CD14-positive monocyte (primary cell): ENCODE data around the gene MORC4. TPM values are rescaled to one million over a fixed set of nuclear protein-coding genes. Genes with fewer than 3 reads are reported as not detected.
"Not testable (repeated sequence)": the region's sequence is repeated elsewhere in the genome, so short reads cannot be mapped to it uniquely, and the experiment has no call there.

Source experiments
- DNase-seq, 3 donors: peaks; one replicate each; pipeline ENCODE4 v3.0.0-alpha.2; 2011 to 2022
- H2AFZ ChIP-seq: 2 replicates; pipeline ENCODE4 v1.6.0; 2012; ENCODE audit warnings: mild to moderate bottlenecking, low read depth, low read length, inconsistent platforms; ENCODE audit not compliant: insufficient read depth, poor library complexity, severe bottlenecking
- H3K27ac ChIP-seq, 2 donors: 1 replicate in 1 of 2; 2 replicates in 1 of 2; pipeline ENCODE4 v1.5.1; 2012 to 2013; ENCODE audit warnings: low read length in 2 of 2, control low read depth in 1 of 2, inconsistent platforms in 1 of 2, low read depth in 1 of 2, mild to moderate bottlenecking in 1 of 2
- H3K27me3 ChIP-seq, 2 donors: one replicate each; pipeline versions ENCODE4 v1.6.0 to v1.6.1; 2011 to 2013; ENCODE audit warnings: low read length in 2 of 2; ENCODE audit not compliant: control insufficient read depth in 2 of 2, insufficient read depth in 2 of 2
- H3K36me3 ChIP-seq, 2 donors: replicated peaks in 1 of 2; 1 replicate in 1 of 2; 2 replicates in 1 of 2; pipeline versions ENCODE4 v1.5.1 to v1.6.1; 2012 to 2013; ENCODE audit warnings: low read length in 2 of 2, control low read depth in 1 of 2, inconsistent platforms in 1 of 2, mild to moderate bottlenecking in 1 of 2; ENCODE audit not compliant: insufficient read depth in 2 of 2, control insufficient read depth in 1 of 2
- H3K4me1 ChIP-seq, 2 donors: 1 replicate in 1 of 2; 2 replicates in 1 of 2; pipeline versions ENCODE4 v1.5.1 to v1.6.1; 2012 to 2013; ENCODE audit warnings: low read length in 2 of 2, control low read depth in 1 of 2, inconsistent platforms in 1 of 2, mild to moderate bottlenecking in 1 of 2, moderate library complexity in 1 of 2; ENCODE audit not compliant: insufficient read depth in 2 of 2, control insufficient read depth in 1 of 2
- H3K4me2 ChIP-seq: replicated peaks from 2 replicates; pipeline ENCODE3; 2012; ENCODE audit warnings: low read length, moderate library complexity, mild to moderate bottlenecking; ENCODE audit not compliant: poor library complexity, severe bottlenecking; ENCODE audit errors: extremely low read depth
- H3K4me3 ChIP-seq, 3 experiments: fragments of 200-600 bp in 1 of 3; sonication (generic) in 1 of 3; replicated peaks in 1 of 3; 1 replicate in 2 of 3; 2 replicates in 1 of 3; pipeline ENCODE4 v1.5.1; 2011 to 2013; ENCODE audit warnings: low read length in 3 of 3, mild to moderate bottlenecking in 3 of 3, control low read depth in 2 of 3, low read depth in 2 of 3, inconsistent platforms in 1 of 3, moderate library complexity in 1 of 3
- H3K79me2 ChIP-seq: 2 replicates; pipeline ENCODE4 v1.6.0; 2012; ENCODE audit warnings: mild to moderate bottlenecking, control low read depth, inconsistent platforms, low read length, moderate library complexity; ENCODE audit not compliant: insufficient read depth
- H3K9ac ChIP-seq: 2 replicates; pipeline ENCODE4 v1.6.0; 2017; ENCODE audit warnings: low read length, mild to moderate bottlenecking; ENCODE audit not compliant: insufficient read depth, poor library complexity, severe bottlenecking
- H3K9me3 ChIP-seq, 2 donors: replicated peaks in 1 of 2; 1 replicate in 1 of 2; 2 replicates in 1 of 2; pipeline versions ENCODE4 v1.5.1 to v1.6.1; 2012 to 2013; ENCODE audit warnings: low read length in 2 of 2, control low read depth in 1 of 2; ENCODE audit not compliant: control insufficient read depth in 1 of 2, insufficient read depth in 1 of 2
- H4K20me1 ChIP-seq: 2 replicates; pipeline ENCODE4 v1.6.0; 2012; ENCODE audit warnings: mild to moderate bottlenecking, low read length, control low read depth, moderate library complexity; ENCODE audit not compliant: insufficient read depth
- H3K27ac Mint-ChIP-seq, 7 donors: one replicate each; pipeline ENCODE4 v1.8.0; 2020; ENCODE audit warnings: mild to moderate bottlenecking in 7 of 7, mixed read lengths in 7 of 7, moderate library complexity in 6 of 7, inconsistent platforms in 2 of 7
- H3K27me3 Mint-ChIP-seq, 3 donors: one replicate each; pipeline ENCODE4 v1.8.0; 2021 to 2022; ENCODE audit warnings: low read depth in 3 of 3, mild to moderate bottlenecking in 3 of 3, mixed read lengths in 3 of 3, moderate library complexity in 3 of 3, inconsistent platforms in 1 of 3
- H3K36me3 Mint-ChIP-seq, 2 donors: one replicate each; pipeline ENCODE4 v1.8.0; 2020; ENCODE audit warnings: mixed read lengths in 2 of 2, inconsistent platforms in 1 of 2, mild to moderate bottlenecking in 1 of 2
- H3K4me1 Mint-ChIP-seq: one replicate; pipeline ENCODE4 v1.8.0; 2020; ENCODE audit warnings: mild to moderate bottlenecking, mixed read lengths
- H3K4me3 Mint-ChIP-seq, 2 donors: one replicate each; pipeline ENCODE4 v1.8.0; 2020; ENCODE audit warnings: mild to moderate bottlenecking in 2 of 2, mixed read lengths in 2 of 2, moderate library complexity in 1 of 2
- H3K9me3 Mint-ChIP-seq, 7 donors: one replicate each; pipeline ENCODE4 v1.8.0; 2020 to 2022; ENCODE audit warnings: mixed read lengths in 7 of 7, mild to moderate bottlenecking in 6 of 7, moderate library complexity in 6 of 7, inconsistent platforms in 2 of 7
- CTCF ChIP-seq: fragments of 200-600 bp; IDR thresholded peaks from one replicate; pipeline ENCODE4 v1.8.0; 2022; ENCODE audit warnings: antibody characterized with exemption, mild to moderate bottlenecking
- WGBS: methylation state at CpG from one replicate; pipeline ENCODE4 v1.1.5; 2013; ENCODE audit warnings: missing lambda C conversion rate; ENCODE audit not compliant: insufficient coverage; 5-methylcytosine and 5-hydroxymethylcytosine counted together
- intact Hi-C, 2 donors: fragments of 100-400 bp; cut with micrococcal nuclease; formaldehyde crosslinking; loops; one replicate each; pipeline versions ENCODE4 v1.15.0 to v1.15.1; 2023
- polyA plus RNA-seq, 3 donors: library from polyadenylated mRNA; depleted of rRNA in 1 of 3; unstranded in 2 of 3; stranded (reverse) in 1 of 3; fragments of 300-500 nt in 2 of 3; fragments of >200 nt in 1 of 3; fragmentation: Illumina TruSeq in 2 of 3; gene quantifications; 1 replicate in 2 of 3; 2 replicates in 1 of 3; pipeline ENCODE4 v1.2.3, GENCODE V29; 2012 to 2021

The MORC4 gene
- polyA plus RNA-seq, 3 donors, result 0.06 to 0.23 (median 0.10) TPM

GRCh38 chrX:106973433-106974149 is 26.4 kb downstream of the MORC4 start:
- H3K4me3 ChIP-seq, result no peak overlapping the region
- no peaks in the 10 kb centered on the region for H3K9me3 ChIP-seq
- no peak for TF ChIP-seq CTCF
- no peaks in the 10 kb centered on the region for H3K36me3 ChIP-seq
- no peak overlapping the region for H3K4me2 ChIP-seq
- intact Hi-C loops, result no loop called here
- no peaks in the 10 kb centered on the region for H4K20me1 ChIP-seq
- Mint-ChIP-seq H3K4me3 (no peak overlapping the region), H3K27ac (no peak overlapping the region), H3K27me3 (peaks cover 0 to 2% (median 2%) of the 10 kb centered on the region in 3 donors), H3K9me3 (peaks cover 0 to 5% (median 4%) of the 10 kb centered on the region in 7 donors), H3K36me3 (no peaks in the 10 kb centered on the region), H3K4me1 (no peaks in the 10 kb centered on the region)
- DNase-seq, result no peak
- H3K79me2 ChIP-seq, result no peaks in the 10 kb centered on the region
- no peak overlapping the region for H2AFZ ChIP-seq
- H3K27ac ChIP-seq, result no peak overlapping the region
- no peaks in the 10 kb centered on the region for H3K4me1 ChIP-seq
- H3K27me3 ChIP-seq, result no peaks in the 10 kb centered on the region
- no peak overlapping the region for H3K9ac ChIP-seq
- WGBS, result no CpG with 5 or more reads among the region's 5 CpGs

- no peak overlapping the region for H2AFZ ChIP-seq
- no peak overlapping the region for H3K4me2 ChIP-seq
- H3K4me1 Mint-ChIP-seq, result no peaks in the 10 kb centered on the region
- no peak overlapping the region for H3K9ac ChIP-seq
- no peak for DNase-seq
- intact Hi-C loops, result no loop called here
- H3K9me3 Mint-ChIP-seq, result peaks cover under 1 to 7% (median 4%) of the 10 kb centered on the region in 7 donors
- H3K36me3 Mint-ChIP-seq, result no peaks in the 10 kb centered on the region
- no peaks in the 10 kb centered on the region for H4K20me1 ChIP-seq
- H3K4me3 ChIP-seq, result no peak overlapping the region
- H3K27ac Mint-ChIP-seq, result no peak overlapping the region
- no peaks in the 10 kb centered on the region for H3K27me3 ChIP-seq
- H3K4me3 Mint-ChIP-seq, result no peak overlapping the region
- no peaks in the 10 kb centered on the region for H3K79me2 ChIP-seq
- no peak for TF ChIP-seq CTCF
- H3K27me3 Mint-ChIP-seq, result peaks cover 0 to 2% (median 2%) of the 10 kb centered on the region in 3 donors
- H3K9me3 ChIP-seq, result no peaks in the 10 kb centered on the region
- H3K27ac ChIP-seq, result no peak overlapping the region
- no peaks in the 10 kb centered on the region for H3K36me3 ChIP-seq
- no peaks in the 10 kb centered on the region for H3K4me1 ChIP-seq
Measured at GRCh38 chrX:106972896-106973295, 27.1 kb downstream of the MORC4 start.

- H3K27ac Mint-ChIP-seq, intact Hi-C loops, H3K9me3 ChIP-seq: not testable (repeated sequence)
Measured at GRCh38 chrX:106966547-106966946, 33.5 kb downstream of the MORC4 start.

More at GRCh38 chrX:106966547-106966946, 33.5 kb downstream of the MORC4 start:
- not testable (repeated sequence) for H3K4me3 ChIP-seq, H3K27me3 Mint-ChIP-seq, H3K36me3 ChIP-seq, H3K4me1 Mint-ChIP-seq, H3K4me3 Mint-ChIP-seq, H3K4me1 ChIP-seq, H3K36me3 Mint-ChIP-seq, H3K27me3 ChIP-seq, H3K27ac ChIP-seq, H3K9ac ChIP-seq, H3K79me2 ChIP-seq, DNase-seq, H2AFZ ChIP-seq, H4K20me1 ChIP-seq, H3K9me3 Mint-ChIP-seq, H3K4me2 ChIP-seq
- no CpG with 5 or more reads among the region's 6 CpGs for WGBS
